Thymus (tissue), 11 donors: ENCODE data around the gene TTLL5. TPM values are rescaled to one million over a fixed set of nuclear protein-coding genes. Genes with fewer than 3 reads are reported as not detected.
"Not testable (repeated sequence)": the region's sequence is repeated elsewhere in the genome, so short reads cannot be mapped to it uniquely, and the experiment has no call there.

Experiments used
- DNase-seq, 9 donors: peaks; one replicate each; pipeline ENCODE4 v3.0.0-alpha.2; 2013; ENCODE audit warnings: low spot score in 9 of 9, low read depth in 6 of 9, missing footprints in 1 of 9
- H3K27ac ChIP-seq, 2 donors: one replicate each; pipeline ENCODE4 v1.5.1; 2013; ENCODE audit warnings: control low read depth in 1 of 2, low read depth in 1 of 2, low read length in 1 of 2, mild to moderate bottlenecking in 1 of 2, moderate library complexity in 1 of 2
- H3K27me3 ChIP-seq, 2 donors: one replicate each; pipeline ENCODE4 v1.5.1; 2013; ENCODE audit warnings: low read length in 1 of 2; ENCODE audit not compliant: control insufficient read depth in 2 of 2, insufficient read depth in 1 of 2
- H3K36me3 ChIP-seq, 2 donors: one replicate each; pipeline ENCODE4 v1.5.1; 2013; ENCODE audit warnings: low read length in 1 of 2, mild to moderate bottlenecking in 1 of 2, moderate library complexity in 1 of 2; ENCODE audit not compliant: control insufficient read depth in 2 of 2, insufficient read depth in 2 of 2
- H3K4me1 ChIP-seq, 2 donors: one replicate each; pipeline ENCODE4 v1.5.1; 2013; ENCODE audit warnings: low read length in 2 of 2; ENCODE audit not compliant: control insufficient read depth in 2 of 2, insufficient read depth in 2 of 2
- H3K4me3 ChIP-seq, 2 donors: one replicate each; pipeline ENCODE4 v1.5.1; 2013; ENCODE audit warnings: low read length in 2 of 2, control low read depth in 1 of 2, mild to moderate bottlenecking in 1 of 2
- H3K9me3 ChIP-seq, 2 donors: one replicate each; pipeline ENCODE4 v1.5.1; 2013; ENCODE audit warnings: low read length in 1 of 2, mild to moderate bottlenecking in 1 of 2; ENCODE audit not compliant: control insufficient read depth in 2 of 2, insufficient read depth in 1 of 2
- WGBS: extraction: QIAGEN DNeasy Blood & Tissue Kit; methylation state at CpG from one replicate; pipeline ENCODE4 v1.1.7; 2013; 5-methylcytosine and 5-hydroxymethylcytosine counted together
- polyA plus RNA-seq: library from polyadenylated mRNA; stranded (reverse); fragments of 200-250 nt; gene quantifications from one replicate; pipeline ENCODE4 v1.2.3, GENCODE V29; 2013
- total RNA-seq: library from RNA; stranded (reverse); fragments of 120-200 nt; gene quantifications from one replicate; pipeline ENCODE4 v1.2.4, GENCODE V29; 2013
- donor health status: healthy.

Gene TTLL5
- total and polyA plus RNA-seq, 2 donors = 11.5 to 15.2 TPM

GRCh38 chr14:75911883-75912282 lies 250.8 kb downstream of the TTLL5 start:
- peaks cover 0 to 9% of the 10 kb centered on the region in 2 donors for H3K36me3 ChIP-seq
- WGBS = 95% methylated on average over 7 of the region's 7 CpGs
- no peaks in the 10 kb centered on the region for H3K27me3 ChIP-seq
- H3K4me3 ChIP-seq = no peak overlapping the region
- H3K9me3 ChIP-seq = no peaks in the 10 kb centered on the region
- no peaks in the 10 kb centered on the region for H3K4me1 ChIP-seq
- no peak overlapping the region for H3K27ac ChIP-seq
- no peak for DNase-seq

GRCh38 chr14:75913183-75913582 lies 252.1 kb downstream of the TTLL5 start:
- WGBS = 96% methylated on average over 2 of the region's 2 CpGs
- Histone ChIP-seq H3K36me3 (peaks cover 0 to 5% of the 10 kb centered on the region in 2 donors), H3K4me3 (no peak overlapping the region), H3K27ac (no peak overlapping the region), H3K9me3 (no peaks in the 10 kb centered on the region), H3K27me3 (no peaks in the 10 kb centered on the region), H3K4me1 (no peaks in the 10 kb centered on the region)
- no peak for DNase-seq

- Histone ChIP-seq H3K9me3 (no peaks in the 10 kb centered on the region), H3K27ac (no peak overlapping the region), H3K36me3 (no peaks in the 10 kb centered on the region), H3K4me1 (no peaks in the 10 kb centered on the region), H3K27me3 (no peaks in the 10 kb centered on the region), H3K4me3 (no peak overlapping the region)
- WGBS = 94% methylated on average over 2 of the region's 2 CpGs
- no peak for DNase-seq
These were observed 254.0 kb downstream of the TTLL5 start for GRCh38 chr14:75915045-75915444.

GRCh38 chr14:75917322-75917945 lies 256.4 kb downstream of the TTLL5 start:
- no peak for DNase-seq
- Histone ChIP-seq H3K4me1 (no peaks in the 10 kb centered on the region), H3K27ac (no peak overlapping the region), H3K9me3 (no peaks in the 10 kb centered on the region), H3K36me3 (no peaks in the 10 kb centered on the region), H3K27me3 (no peaks in the 10 kb centered on the region), H3K4me3 (no peak overlapping the region)
- WGBS = 91% methylated on average over 10 of the region's 10 CpGs

GRCh38 chr14:75917946-75918335 lies 256.9 kb downstream of the TTLL5 start:
- H3K36me3 ChIP-seq = no peaks in the 10 kb centered on the region
- H3K4me1 ChIP-seq = no peaks in the 10 kb centered on the region
- no peak for DNase-seq
- no peak overlapping the region for H3K27ac ChIP-seq
- no peaks in the 10 kb centered on the region for H3K27me3 ChIP-seq
- H3K9me3 ChIP-seq = no peaks in the 10 kb centered on the region
- WGBS = 93% methylated on average over 1 of the region's 1 CpG
- no peak overlapping the region for H3K4me3 ChIP-seq

DNA sequence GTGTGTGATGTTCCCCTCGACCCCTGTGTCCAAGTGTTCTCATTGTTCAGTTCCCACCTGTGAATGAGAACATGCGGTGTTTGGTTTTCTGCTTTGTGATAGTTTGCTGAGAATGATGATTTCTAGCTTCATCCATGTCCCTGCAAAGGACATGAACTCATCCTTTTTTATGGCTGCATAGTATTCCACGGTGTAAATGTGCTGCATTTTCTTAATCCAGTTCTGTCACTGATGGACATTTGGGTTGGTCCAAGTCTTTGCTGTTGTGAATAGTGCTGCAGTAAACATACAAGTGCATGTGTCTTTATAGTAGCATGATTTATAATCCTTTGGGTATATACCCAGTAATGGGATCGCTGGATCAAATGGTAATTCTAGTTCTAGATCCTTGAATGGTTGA lies 259.4 kb downstream of the TTLL5 start:
- H3K4me3 ChIP-seq, H3K27ac ChIP-seq, H3K9me3 ChIP-seq, H3K36me3 ChIP-seq, H3K27me3 ChIP-seq, H3K4me1 ChIP-seq, DNase-seq: not testable (repeated sequence)
- 98% methylated on average over 4 of the region's 4 CpGs for WGBS

DNA sequence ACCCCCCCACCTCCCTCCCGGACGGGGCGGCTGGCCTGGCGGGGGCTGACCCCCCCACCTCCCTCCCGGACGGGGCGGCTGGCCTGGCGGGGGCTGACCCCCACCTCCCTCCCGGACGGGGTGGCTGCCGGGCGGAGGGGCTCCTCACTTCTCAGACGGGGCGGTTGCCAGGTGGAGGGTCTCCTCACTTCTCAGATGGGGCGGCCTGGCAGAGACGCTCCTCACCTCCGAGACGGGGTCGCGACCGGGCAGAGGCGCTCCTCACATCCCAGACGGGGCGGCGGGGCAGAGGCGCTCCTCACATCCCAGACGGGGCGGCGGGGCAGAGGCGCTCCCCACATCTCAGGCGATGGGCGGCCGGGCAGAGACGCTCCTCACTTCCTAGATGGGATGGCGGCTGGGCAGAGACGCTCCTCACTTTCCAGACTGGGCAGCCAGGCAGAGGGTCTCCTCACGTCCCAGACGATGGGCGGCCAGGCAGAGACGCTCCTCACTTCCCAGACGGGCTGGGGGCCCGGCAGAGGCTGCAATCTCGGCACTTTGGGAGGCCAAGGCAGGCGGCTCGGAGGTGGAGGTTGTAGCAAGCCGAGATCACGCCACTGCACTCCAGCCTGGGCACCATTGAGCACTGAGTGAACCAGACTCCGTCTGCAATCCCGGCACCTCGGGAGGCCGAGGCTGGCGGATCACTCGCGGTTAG lies 264.2 kb downstream of the TTLL5 start:
- 97% methylated on average over 51 of the region's 54 CpGs for WGBS
- not testable (repeated sequence) for H3K27me3 ChIP-seq, H3K9me3 ChIP-seq, H3K4me3 ChIP-seq, H3K27ac ChIP-seq, H3K4me1 ChIP-seq, DNase-seq, H3K36me3 ChIP-seq

- 98% methylated on average over 4 of the region's 4 CpGs for WGBS
- H3K27me3 ChIP-seq = no peaks in the 10 kb centered on the region
- no peak for DNase-seq
- no peaks in the 10 kb centered on the region for H3K4me1 ChIP-seq
- H3K9me3 ChIP-seq = no peaks in the 10 kb centered on the region
- no peaks in the 10 kb centered on the region for H3K36me3 ChIP-seq
- H3K27ac ChIP-seq = no peak overlapping the region
- no peak overlapping the region for H3K4me3 ChIP-seq
These were observed 265.5 kb downstream of the TTLL5 start for GRCh38 chr14:75926431-75927115.

DNA sequence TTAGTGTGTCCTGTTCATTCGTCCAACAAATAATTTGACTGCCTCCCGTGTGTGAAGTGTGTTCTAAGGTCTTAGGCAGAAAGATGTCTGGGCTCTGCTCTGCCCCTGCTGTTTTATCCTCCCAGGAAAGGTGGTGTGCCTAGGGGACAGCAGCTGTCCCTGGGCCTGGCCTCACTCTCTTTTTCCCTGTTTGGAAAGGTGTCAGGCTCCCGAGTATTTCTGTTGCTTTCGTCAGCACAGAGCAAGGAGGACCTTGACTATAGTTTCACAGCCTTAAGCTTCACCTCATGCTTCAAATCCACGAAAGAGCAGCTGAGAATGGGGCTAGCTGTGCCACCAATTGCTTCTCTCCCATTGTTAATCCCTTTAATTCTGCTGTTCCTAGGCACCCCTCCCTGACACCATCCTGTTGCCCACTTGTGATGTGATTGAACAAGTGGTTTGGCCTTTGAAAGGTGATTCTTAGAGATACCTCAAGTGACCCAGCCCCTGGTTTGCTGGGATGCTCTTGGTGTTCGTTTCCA lies 266.6 kb downstream of the TTLL5 start:
- Histone ChIP-seq H3K27me3 (no peaks in the 10 kb centered on the region), H3K27ac (no peak overlapping the region), H3K4me3 (no peak overlapping the region), H3K4me1 (no peaks in the 10 kb centered on the region), H3K36me3 (no peaks in the 10 kb centered on the region), H3K9me3 (no peaks in the 10 kb centered on the region)
- WGBS = 87% methylated on average over 6 of the region's 6 CpGs
- no peak for DNase-seq
